Measurements from ENCODE around the gene HSPG2.
A peak's percentile ranks its signal among the peaks of the same experiment; 100 is the strongest.
"Not testable (repeated sequence)": the region's sequence is repeated elsewhere in the genome, so short reads cannot be mapped to it uniquely, and the experiment has no call there.

Gene HSPG2

DNA sequence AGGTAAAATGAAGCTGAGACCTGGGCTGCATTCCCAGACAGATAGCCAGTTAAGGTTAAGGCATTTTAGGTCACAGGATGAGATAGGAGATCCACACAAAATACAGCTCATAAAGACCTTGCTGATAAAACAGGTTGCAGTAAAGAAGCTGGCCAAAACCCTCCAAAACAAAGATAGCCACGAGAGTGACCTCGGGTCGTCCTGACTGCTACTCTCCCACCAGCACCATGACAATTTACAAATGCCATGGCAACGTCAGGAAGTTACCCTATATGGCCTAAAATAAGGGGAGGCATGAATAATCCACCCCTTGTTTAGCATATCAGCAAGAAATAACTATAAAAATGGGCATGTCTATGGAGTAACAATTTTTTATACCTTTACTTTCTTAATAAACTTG lies 33.4 kb upstream of the HSPG2 start:
- not testable (repeated sequence) for H3K36me3 ChIP-seq; H3K27ac ChIP-seq; H3K27me3 ChIP-seq (ENCODE audit: insufficient read depth, low read depth, severe bottlenecking); DNase-seq; H3K9me3 ChIP-seq (ENCODE audit: severe bottlenecking); H3K4me3 ChIP-seq (ENCODE audit: low read depth, low read length)

DNA sequence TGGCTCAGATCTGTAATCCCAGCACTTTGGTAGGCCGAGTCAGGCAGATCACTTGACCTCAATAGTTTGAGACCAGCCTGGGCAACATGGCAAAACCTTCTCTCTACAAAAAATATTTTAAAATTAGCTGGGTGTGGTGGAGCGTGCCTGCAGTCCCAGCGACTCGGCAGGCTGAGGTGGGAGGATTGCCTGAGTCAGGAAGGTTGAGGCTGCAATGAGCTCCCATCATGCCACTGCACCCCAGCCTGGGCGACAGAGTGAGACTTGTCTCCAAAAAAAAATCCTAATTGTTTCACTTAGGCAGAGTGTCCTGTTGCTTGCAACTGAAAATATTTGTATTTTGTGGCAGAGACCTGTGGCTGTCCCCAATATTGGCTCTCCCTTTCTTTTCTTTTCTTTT lies 32.0 kb upstream of the HSPG2 start:
- not testable (repeated sequence) for H3K36me3 ChIP-seq; H3K4me3 ChIP-seq (ENCODE audit: low read depth, low read length); H3K27ac ChIP-seq; H3K27me3 ChIP-seq (ENCODE audit: insufficient read depth, low read depth, severe bottlenecking); DNase-seq; H3K9me3 ChIP-seq (ENCODE audit: severe bottlenecking)

DNA sequence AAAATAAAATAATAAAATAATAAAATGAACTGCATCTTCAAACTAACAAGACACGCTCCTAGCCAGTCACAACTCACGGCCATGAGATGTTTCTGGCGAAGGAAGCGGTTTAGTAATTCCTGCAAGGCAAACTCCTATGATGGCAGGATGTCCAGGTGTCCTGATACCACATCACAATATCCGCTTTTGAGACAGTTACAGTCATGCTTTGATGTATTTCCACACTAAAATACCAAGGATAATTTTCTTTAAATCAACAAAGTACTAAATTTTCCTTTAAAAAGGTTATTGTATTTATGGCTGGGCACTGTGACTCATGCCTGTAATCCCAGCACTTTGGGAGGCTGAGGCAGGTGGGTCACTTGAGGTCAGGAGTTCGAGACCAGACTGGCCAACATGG lies 30.1 kb upstream of the HSPG2 start:
- H3K36me3 ChIP-seq; H3K9me3 ChIP-seq (ENCODE audit: severe bottlenecking); H3K27me3 ChIP-seq (ENCODE audit: insufficient read depth, low read depth, severe bottlenecking); DNase-seq; H3K4me3 ChIP-seq (ENCODE audit: low read depth, low read length); H3K27ac ChIP-seq: not testable (repeated sequence)

DNA sequence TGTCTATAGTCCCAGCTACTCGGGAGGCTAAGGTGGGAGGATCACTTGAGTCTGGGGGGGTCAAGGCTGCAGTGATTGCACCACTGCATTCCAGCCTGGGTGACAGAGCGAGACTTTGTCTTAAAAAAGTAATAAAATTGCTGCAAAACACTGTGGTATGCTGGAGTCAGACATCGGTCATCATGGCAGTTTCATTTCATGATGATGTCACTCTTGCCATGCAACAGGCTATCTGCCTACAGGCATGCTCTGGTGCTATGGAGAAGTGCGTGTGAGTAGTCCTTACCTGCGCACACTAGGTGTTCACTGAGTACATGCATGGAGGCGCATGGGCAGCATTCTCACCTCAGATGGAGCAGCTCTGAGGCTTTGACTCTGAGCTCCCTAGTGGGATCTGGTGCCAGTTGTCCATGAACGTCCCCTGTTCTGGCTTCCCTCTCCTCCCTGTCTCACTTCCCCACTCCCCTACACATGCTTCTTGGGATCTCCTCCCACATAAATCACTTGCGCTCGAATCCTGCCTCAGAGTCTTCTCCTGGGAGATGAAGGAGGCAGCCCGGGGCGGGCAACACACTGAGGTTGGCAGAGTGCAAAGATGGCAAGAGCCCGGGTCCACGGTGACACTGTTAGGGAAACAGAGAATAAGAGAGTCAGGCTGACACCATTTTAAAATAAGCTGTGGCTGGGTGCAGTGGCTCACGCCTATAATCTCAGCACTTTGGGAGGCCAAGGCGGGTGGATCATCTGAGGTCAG lies 29.3 kb upstream of the HSPG2 start:
- no peak for DNase-seq
- no peak overlapping the region for H3K27ac ChIP-seq
- no peaks in the 10 kb centered on the region for H3K36me3 ChIP-seq
- H3K27me3 ChIP-seq (ENCODE audit: insufficient read depth, low read depth, severe bottlenecking): no peaks in the 10 kb centered on the region
- H3K9me3 ChIP-seq (ENCODE audit: severe bottlenecking): no peaks in the 10 kb centered on the region
- H3K4me3 ChIP-seq (ENCODE audit: low read depth, low read length): no peak overlapping the region
- TF ChIP-seq, protein P1, sequence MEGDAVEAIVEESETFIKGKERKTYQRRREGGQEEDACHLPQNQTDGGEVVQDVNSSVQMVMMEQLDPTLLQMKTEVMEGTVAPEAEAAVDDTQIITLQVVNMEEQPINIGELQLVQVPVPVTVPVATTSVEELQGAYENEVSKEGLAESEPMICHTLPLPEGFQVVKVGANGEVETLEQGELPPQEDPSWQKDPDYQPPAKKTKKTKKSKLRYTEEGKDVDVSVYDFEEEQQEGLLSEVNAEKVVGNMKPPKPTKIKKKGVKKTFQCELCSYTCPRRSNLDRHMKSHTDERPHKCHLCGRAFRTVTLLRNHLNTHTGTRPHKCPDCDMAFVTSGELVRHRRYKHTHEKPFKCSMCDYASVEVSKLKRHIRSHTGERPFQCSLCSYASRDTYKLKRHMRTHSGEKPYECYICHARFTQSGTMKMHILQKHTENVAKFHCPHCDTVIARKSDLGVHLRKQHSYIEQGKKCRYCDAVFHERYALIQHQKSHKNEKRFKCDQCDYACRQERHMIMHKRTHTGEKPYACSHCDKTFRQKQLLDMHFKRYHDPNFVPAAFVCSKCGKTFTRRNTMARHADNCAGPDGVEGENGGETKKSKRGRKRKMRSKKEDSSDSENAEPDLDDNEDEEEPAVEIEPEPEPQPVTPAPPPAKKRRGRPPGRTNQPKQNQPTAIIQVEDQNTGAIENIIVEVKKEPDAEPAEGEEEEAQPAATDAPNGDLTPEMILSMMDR (IDR thresholded peaks at IDR 0.05; ENCODE audit: low read depth, low read length): no peak

DNA sequence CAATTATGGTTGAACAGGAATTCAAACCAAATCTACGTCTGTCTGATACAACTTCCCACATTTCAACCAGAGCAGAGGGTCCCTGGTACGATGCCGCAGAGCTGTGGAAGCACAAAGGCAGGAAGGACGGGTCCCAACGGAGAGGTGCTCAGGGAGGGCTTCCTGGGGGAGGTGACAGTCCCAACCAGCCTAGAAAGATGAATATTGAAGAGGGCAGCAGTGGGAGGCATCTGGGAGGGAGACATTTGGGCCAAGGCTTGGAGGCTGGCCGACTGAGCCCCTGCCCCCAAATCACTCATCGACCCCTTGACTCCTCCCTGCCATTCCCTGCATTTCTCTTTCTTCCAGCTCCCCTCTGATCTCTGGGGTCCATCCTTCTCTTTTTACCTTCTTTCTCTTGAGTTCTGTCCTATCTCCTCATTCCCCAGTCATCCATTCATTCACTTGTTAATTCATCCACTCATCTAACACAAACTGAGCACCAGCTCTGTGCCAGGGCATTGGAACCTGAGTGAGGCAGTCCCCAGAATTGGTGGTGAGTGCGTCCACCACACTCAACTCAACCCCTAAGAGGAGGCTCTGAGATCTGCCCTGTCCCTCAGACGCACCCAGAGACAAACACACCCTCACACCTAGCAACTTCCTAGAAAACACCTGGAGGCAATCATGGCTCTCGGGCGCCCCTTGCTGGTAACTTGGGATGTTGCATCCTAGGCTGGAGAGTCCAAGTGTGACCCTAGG lies 26.5 kb upstream of the HSPG2 start:
- Histone ChIP-seq H3K27ac (no peak overlapping the region), H3K9me3 (ENCODE audit: severe bottlenecking) (no peaks in the 10 kb centered on the region), H3K36me3 (no peaks in the 10 kb centered on the region), H3K4me3 (ENCODE audit: low read depth, low read length) (no peak overlapping the region), H3K27me3 (ENCODE audit: insufficient read depth, low read depth, severe bottlenecking) (no peaks in the 10 kb centered on the region)
- TF ChIP-seq, protein P1 (IDR thresholded peaks at IDR 0.05; ENCODE audit: low read depth, low read length): peak; percentile 92
- peak; percentile 78 for DNase-seq

DNA sequence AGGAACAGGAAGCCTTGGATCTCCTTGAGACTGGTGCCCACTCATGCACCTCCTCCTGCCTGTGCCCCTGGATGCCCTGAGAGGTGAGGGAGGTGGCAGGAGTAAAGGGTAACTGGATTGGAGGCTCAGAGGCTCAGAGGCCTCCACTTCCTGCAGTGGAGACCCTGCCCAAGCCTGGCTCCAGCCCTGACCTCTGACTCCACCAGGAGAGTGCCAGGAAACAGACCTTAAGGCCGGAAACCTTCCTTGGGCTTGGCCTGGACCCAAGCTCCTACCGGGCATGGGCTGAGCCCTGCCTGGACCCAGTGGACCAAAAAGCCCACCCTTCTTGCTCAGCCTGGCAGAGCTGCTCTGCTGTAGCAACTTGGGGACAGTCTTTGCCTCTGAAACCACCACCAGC lies 24.7 kb upstream of the HSPG2 start:
- DNase-seq: no peak

DNA sequence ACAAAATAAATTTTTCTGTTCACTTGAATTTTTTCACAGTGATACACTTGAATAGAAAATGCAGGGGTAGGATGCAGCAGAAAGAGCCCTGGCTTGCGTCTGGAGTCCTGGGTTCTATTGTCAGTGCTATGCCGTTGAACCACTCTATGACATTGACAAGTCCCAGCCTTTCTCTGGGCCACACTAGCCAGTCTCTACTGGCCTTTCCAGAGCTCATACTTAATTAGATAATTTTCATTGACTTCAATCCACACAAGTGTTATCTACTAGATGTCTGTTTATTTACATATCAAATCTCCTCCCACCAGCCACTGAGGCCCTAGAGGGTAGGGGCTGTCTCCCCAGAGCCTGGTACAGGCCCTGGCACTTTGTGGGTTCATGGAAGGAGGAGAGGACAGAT lies 24.2 kb upstream of the HSPG2 start:
- Histone ChIP-seq H3K9me3 (ENCODE audit: severe bottlenecking) (no peaks in the 10 kb centered on the region), H3K36me3 (no peaks in the 10 kb centered on the region), H3K27me3 (ENCODE audit: insufficient read depth, low read depth, severe bottlenecking) (no peaks in the 10 kb centered on the region), H3K4me3 (ENCODE audit: low read depth, low read length) (no peak overlapping the region), H3K27ac (no peak overlapping the region)
- TF ChIP-seq, protein P1 (IDR thresholded peaks at IDR 0.05; ENCODE audit: low read depth, low read length): no peak
- DNase-seq: no peak

More for the DNA sequence above, 24.7 kb upstream of the HSPG2 start:
- Histone ChIP-seq H3K9me3 (ENCODE audit: severe bottlenecking) (no peaks in the 10 kb centered on the region), H3K36me3 (no peaks in the 10 kb centered on the region), H3K27ac (no peak overlapping the region), H3K27me3 (ENCODE audit: insufficient read depth, low read depth, severe bottlenecking) (no peaks in the 10 kb centered on the region), H3K4me3 (ENCODE audit: low read depth, low read length) (no peak overlapping the region)
- TF ChIP-seq, protein P1 (IDR thresholded peaks at IDR 0.05; ENCODE audit: low read depth, low read length): no peak
